OCI-LY7 (cell line): ENCODE data around the gene NIPBL. TPM values are rescaled to one million over a fixed set of nuclear protein-coding genes. Genes with fewer than 3 reads are reported as not detected.

Source experiments
- BruUV-seq: library from RNA; stranded (reverse); fragments of 400-500 nt; replicated peaks from 2 replicates; lab custom pipeline; 2021; lab: Mats Ljungman, UMichigan
- CTCF ChIA-PET: fragments of 300-600 bp; sonication (Branson Sonifier 250); formaldehyde crosslinking; loops from one replicate; lab custom pipeline; 2022; ENCODE audit warnings: antibody characterized with exemption; ENCODE audit not compliant: unreplicated experiment; lab: Charles Lee
- POLR2A ChIA-PET: fragments of 300-600 bp; sonication (Branson Sonifier 250); formaldehyde crosslinking; loops from one replicate; lab custom pipeline; 2022; ENCODE audit warnings: antibody characterized with exemption; lab: Charles Lee
- DNase-seq: peaks from one replicate; pipeline ENCODE4 v3.0.0-alpha.2; 2015; ENCODE audit warnings: low spot score
- H2AFZ ChIP-seq: fragments of 200-600 bp; sonication (generic), shearing (Covaris generic); 2 replicates; pipeline ENCODE4 v1.6.1; 2014; ENCODE audit warnings: mild to moderate bottlenecking, antibody characterized with exemption, low read length, moderate library complexity
- H3K27ac ChIP-seq: fragments of 200-600 bp; sonication (generic); 2 replicates; pipeline ENCODE4 v1.5.1; 2014; ENCODE audit warnings: mixed run types, low read depth, mild to moderate bottlenecking, moderate library complexity, low read length, inconsistent platforms; ENCODE audit not compliant: poor library complexity, severe bottlenecking
- H3K36me3 ChIP-seq: fragments of 200-600 bp; sonication (generic); 2 replicates; pipeline ENCODE4 v1.6.1; 2014; ENCODE audit warnings: mild to moderate bottlenecking, antibody characterized with exemption, low read length, moderate library complexity, mixed read lengths; ENCODE audit not compliant: insufficient read depth
- H3K4me1 ChIP-seq: fragments of 200-600 bp; sonication (generic); 2 replicates; pipeline ENCODE4 v1.5.1; 2014; ENCODE audit warnings: mild to moderate bottlenecking, low read length; ENCODE audit not compliant: insufficient read depth, poor library complexity, severe bottlenecking
- H3K4me2 ChIP-seq: fragments of 200-600 bp; sonication (generic); 2 replicates; pipeline ENCODE4 v1.6.1; 2014; ENCODE audit warnings: mild to moderate bottlenecking, low read length
- H3K4me3 ChIP-seq: fragments of 200-600 bp; sonication (generic); 2 replicates; pipeline ENCODE4 v1.5.1; 2014; ENCODE audit warnings: mild to moderate bottlenecking, low read depth, low read length; ENCODE audit not compliant: poor library complexity, severe bottlenecking
- H3K79me2 ChIP-seq: fragments of 200-600 bp; sonication (generic); 2 replicates; pipeline ENCODE4 v1.6.1; 2016; ENCODE audit warnings: low read depth, mild to moderate bottlenecking, low read length, moderate library complexity, mixed read lengths; ENCODE audit not compliant: insufficient read depth
- H3K9me2 ChIP-seq: fragments of 200-600 bp; sonication (generic); 2 replicates; pipeline ENCODE4 v1.6.1; 2016; ENCODE audit warnings: mild to moderate bottlenecking, low read length, mixed read lengths; ENCODE audit not compliant: insufficient read depth
- H3K9me3 ChIP-seq: fragments of 200-600 bp; sonication (generic); 2 replicates; pipeline ENCODE4 v1.6.1; 2014; ENCODE audit warnings: mild to moderate bottlenecking, mixed run types, low read length, mixed read lengths
- H4K20me1 ChIP-seq: fragments of 200-600 bp; sonication (generic); 2 replicates; pipeline ENCODE4 v1.6.1; 2014; ENCODE audit warnings: mild to moderate bottlenecking, antibody characterized with exemption, low read length, moderate library complexity, mixed read lengths; ENCODE audit not compliant: insufficient read depth
- EZH2phosphoT487 ChIP-seq: fragments of 200-600 bp; sonication (generic); IDR thresholded peaks from 2 replicates; pipeline ENCODE4 v1.6.1; 2018; ENCODE audit warnings: low read depth, borderline replicate concordance, mild to moderate bottlenecking, mixed run types, antibody characterized with exemption, low read length, moderate library complexity, mixed read lengths
- intact Hi-C: fragments of 100-400 bp; cut with micrococcal nuclease; formaldehyde crosslinking; loops from one replicate; pipeline ENCODE4 v1.10.0; 2022; ENCODE audit not compliant: unreplicated experiment
- total RNA-seq, 2 experiments: library from RNA; depleted of rRNA in 1 of 2; stranded (reverse); fragments of >200 nt in 1 of 2; shearing (Covaris generic) in 1 of 2; gene quantifications; 2 replicates each; pipeline ENCODE4 v1.2.3, GENCODE V29; 2014 to 2022
- TF ChIP-seq, protein P1 (sequence below): fragments of 200-600 bp; sonication (generic); conservative IDR thresholded peaks from 2 replicates; pipeline ENCODE4 v1.5.1; 2014; ENCODE audit warnings: mild to moderate bottlenecking, antibody characterized with exemption, low read length, moderate library complexity, mixed read lengths

The NIPBL gene
- total RNA-seq, 2 experiments from 2014 or later = 24.9 to 56.1 TPM

DNA sequence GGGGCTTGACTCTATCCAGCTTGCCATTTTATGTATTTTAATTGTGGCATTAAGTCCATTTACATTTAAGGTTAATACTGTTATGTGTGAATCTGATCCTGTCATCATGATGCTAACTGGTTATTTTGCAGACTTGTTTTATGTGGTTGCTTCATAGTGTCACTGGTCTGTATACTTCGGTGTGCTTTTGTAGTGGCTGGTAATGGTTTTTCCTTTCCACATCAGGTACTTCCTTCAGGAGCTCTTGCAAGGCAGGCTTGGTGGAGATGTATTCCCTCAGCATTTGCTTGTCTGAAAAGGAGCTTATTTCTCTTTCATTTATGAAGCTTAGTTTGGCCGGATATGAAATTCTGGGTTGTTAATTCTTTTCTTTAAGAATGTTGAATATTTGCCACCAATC is 226.7 kb downstream of the NIPBL start:
- Histone ChIP-seq H3K79me2 (no peaks in the 10 kb centered on the region), H3K4me2 (no peak overlapping the region), H3K4me3 (no peak overlapping the region), H3K9me2 (no peaks in the 10 kb centered on the region), H3K27ac (no peak overlapping the region), H3K36me3 (no peaks in the 10 kb centered on the region), H3K9me3 (no peaks in the 10 kb centered on the region), H2AFZ (no peak overlapping the region), H3K4me1 (no peaks in the 10 kb centered on the region), H4K20me1 (no peaks in the 10 kb centered on the region)
- no TSS peak for BruUV-seq
- ChIA-PET POLR2A (interaction anchor here (0.6 kb wide), 1 partner anchor 91 kb away, joined by 3 read pairs; no protein-coding TSS in a partner anchor), CTCF (no interaction called here)
- intact Hi-C loops = no loop called here
- TF ChIP-seq, protein P1, sequence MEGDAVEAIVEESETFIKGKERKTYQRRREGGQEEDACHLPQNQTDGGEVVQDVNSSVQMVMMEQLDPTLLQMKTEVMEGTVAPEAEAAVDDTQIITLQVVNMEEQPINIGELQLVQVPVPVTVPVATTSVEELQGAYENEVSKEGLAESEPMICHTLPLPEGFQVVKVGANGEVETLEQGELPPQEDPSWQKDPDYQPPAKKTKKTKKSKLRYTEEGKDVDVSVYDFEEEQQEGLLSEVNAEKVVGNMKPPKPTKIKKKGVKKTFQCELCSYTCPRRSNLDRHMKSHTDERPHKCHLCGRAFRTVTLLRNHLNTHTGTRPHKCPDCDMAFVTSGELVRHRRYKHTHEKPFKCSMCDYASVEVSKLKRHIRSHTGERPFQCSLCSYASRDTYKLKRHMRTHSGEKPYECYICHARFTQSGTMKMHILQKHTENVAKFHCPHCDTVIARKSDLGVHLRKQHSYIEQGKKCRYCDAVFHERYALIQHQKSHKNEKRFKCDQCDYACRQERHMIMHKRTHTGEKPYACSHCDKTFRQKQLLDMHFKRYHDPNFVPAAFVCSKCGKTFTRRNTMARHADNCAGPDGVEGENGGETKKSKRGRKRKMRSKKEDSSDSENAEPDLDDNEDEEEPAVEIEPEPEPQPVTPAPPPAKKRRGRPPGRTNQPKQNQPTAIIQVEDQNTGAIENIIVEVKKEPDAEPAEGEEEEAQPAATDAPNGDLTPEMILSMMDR = no peak
- no peak for TF ChIP-seq EZH2phosphoT487
- no peak for DNase-seq

DNA sequence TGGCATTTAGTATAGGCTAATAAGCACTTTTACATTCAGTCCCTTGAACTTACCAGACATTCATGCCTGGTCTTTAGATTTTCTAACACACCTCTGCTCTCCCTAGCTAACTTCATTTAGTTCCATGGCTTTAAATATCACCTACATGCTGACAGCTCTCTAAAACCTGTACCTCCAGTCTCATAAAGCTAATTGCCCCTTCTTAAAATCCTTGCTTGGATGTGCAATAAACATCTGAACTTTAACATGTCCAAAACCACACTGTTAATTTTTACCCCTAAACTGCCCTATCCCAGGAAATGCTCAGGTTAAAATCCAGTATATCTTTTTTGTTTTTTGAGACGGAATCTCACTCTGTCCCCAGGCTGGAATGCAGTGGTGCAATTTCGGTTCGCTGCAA is 232.8 kb downstream of the NIPBL start:
- CTCF ChIA-PET = no interaction called here
- no peak overlapping the region for H3K27ac ChIP-seq

DNA sequence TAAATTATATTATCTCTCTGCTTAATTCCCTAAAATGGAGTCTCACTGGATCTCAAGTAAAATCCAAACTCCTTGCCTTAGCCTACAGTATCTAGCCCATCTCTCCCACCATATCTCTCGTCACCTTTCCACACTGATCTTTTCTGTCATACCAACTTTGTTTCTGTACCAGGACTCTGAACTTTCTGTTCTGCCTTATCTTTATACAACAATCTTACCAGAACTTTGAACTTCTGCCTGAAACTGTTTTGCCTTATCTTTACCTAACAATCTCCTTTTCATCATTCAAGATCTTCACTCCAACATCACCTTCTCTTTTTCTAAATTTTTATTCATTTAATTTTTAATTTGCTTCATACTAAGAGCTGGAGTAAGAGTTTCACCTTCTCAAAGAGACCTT is 233.6 kb downstream of the NIPBL start:
- intact Hi-C loops = no loop called here
- no peak for TF ChIP-seq EZH2phosphoT487
- TF ChIP-seq, protein P1 = no peak
- Histone ChIP-seq H3K9me2 (no peaks in the 10 kb centered on the region), H3K4me3 (no peak overlapping the region), H3K27ac (no peak overlapping the region), H4K20me1 (no peaks in the 10 kb centered on the region), H3K4me2 (no peak overlapping the region), H2AFZ (no peak overlapping the region), H3K79me2 (no peaks in the 10 kb centered on the region), H3K9me3 (no peaks in the 10 kb centered on the region), H3K36me3 (no peaks in the 10 kb centered on the region), H3K4me1 (no peaks in the 10 kb centered on the region)
- BruUV-seq = no TSS peak
- POLR2A ChIA-PET = no interaction called here
- CTCF ChIA-PET = no interaction called here
- DNase-seq = no peak

More for the DNA sequence above, 232.8 kb downstream of the NIPBL start:
- BruUV-seq = no TSS peak
- DNase-seq = no peak
- Histone ChIP-seq H3K79me2 (no peaks in the 10 kb centered on the region), H3K9me2 (no peaks in the 10 kb centered on the region), H3K4me3 (no peak overlapping the region), H3K36me3 (no peaks in the 10 kb centered on the region), H3K9me3 (no peaks in the 10 kb centered on the region), H3K4me1 (no peaks in the 10 kb centered on the region), H4K20me1 (no peaks in the 10 kb centered on the region), H2AFZ (no peak overlapping the region), H3K4me2 (no peak overlapping the region)
- POLR2A ChIA-PET = interaction anchor here (0.6 to 1.1 kb wide), 2 partner anchors 13 to 293 kb away, joined by 3 to 4 read pairs; no protein-coding TSS in a partner anchor
- intact Hi-C loops = no loop called here
- TF ChIP-seq, protein P1 = no peak
- TF ChIP-seq EZH2phosphoT487 = no peak
